ENCODE results near the gene C1QTNF3. TPM values are rescaled to one million over a fixed set of nuclear protein-coding genes. Genes with fewer than 3 reads are reported as not detected.

Gene C1QTNF3
- total RNA-seq, 4 donors from 2014 or later: 6.6 to 13.3 (median 7.6) TPM

DNA sequence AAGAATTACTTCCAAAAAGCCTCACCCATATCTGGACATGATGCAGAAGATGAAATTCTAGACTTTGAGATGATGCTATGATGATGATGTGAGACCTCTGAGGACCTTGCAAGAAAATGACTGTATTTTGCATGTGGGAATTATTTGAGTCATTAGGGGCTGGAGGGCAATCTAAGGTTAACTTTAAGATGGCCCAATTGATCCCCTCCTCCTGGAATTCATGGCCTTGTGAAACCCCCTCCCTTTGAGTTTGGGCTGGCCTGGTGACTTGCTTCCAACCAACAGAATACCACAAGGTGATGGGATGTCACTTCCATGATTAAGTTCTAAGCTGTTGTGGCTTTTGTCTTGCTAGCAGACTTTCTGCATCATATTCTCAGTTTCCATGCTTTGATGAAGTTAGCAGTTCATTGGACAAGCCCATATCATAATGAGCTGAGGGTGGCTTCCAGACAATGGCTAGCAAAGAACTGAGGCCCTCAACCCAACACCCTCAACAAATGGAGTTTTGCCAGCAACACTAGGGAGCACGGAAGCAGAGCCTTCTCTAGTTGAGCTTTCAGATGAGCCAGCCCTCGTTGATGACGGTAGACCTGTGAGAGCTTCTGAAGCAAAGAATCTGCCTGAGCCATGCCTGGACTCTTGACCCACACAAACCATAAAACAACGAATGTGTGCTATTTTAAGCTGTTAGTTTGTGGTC is 27.7 kb downstream of the C1QTNF3 start:
- peaks cover 0 to 52% (median 12%) of the 10 kb centered on the region in 4 donors for H3K4me1 ChIP-seq
- in situ Hi-C loops (cut with MboI; ENCODE audit: low pct_ligation_motif_present in 1 of 4, low pct_unique_long_range_greater_than_20kb in 1 of 4, low sequenced_read_pairs in 3 of 4) (loop anchor here in 3 of 4 donors (25.0 kb wide), 2 partner anchors 447 to 897 kb away; partner anchors contain the start of genes BRIX1 (in 2 of the 3) and RAD1 (in 2 of the 3)), intact Hi-C loops (cut with DNase I; ENCODE audit: low total_unique reads) (no loop called here)
- no peak overlapping the region for H3K4me3 ChIP-seq
- DNase-seq: peak; percentile 36
- 20 to 52% methylated on average over 1 to 4 of the region's 4 CpGs for WGBS, 2 donors (ENCODE audit: low coverage in 1 of 2)
- H3K27me3 ChIP-seq: no peaks in the 10 kb centered on the region
- H3K27ac ChIP-seq: peak overlapping the region in 3 of 4 donors; percentile 11 to 45 (median 24)
- no peaks in the 10 kb centered on the region for H3K36me3 ChIP-seq
- TF ChIP-seq, protein P1, sequence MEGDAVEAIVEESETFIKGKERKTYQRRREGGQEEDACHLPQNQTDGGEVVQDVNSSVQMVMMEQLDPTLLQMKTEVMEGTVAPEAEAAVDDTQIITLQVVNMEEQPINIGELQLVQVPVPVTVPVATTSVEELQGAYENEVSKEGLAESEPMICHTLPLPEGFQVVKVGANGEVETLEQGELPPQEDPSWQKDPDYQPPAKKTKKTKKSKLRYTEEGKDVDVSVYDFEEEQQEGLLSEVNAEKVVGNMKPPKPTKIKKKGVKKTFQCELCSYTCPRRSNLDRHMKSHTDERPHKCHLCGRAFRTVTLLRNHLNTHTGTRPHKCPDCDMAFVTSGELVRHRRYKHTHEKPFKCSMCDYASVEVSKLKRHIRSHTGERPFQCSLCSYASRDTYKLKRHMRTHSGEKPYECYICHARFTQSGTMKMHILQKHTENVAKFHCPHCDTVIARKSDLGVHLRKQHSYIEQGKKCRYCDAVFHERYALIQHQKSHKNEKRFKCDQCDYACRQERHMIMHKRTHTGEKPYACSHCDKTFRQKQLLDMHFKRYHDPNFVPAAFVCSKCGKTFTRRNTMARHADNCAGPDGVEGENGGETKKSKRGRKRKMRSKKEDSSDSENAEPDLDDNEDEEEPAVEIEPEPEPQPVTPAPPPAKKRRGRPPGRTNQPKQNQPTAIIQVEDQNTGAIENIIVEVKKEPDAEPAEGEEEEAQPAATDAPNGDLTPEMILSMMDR (IDR thresholded peaks at IDR 0.05): no peak
- no peak for TF ChIP-seq POLR2AphosphoS5 (IDR thresholded peaks at IDR 0.05)
- no peak for TF ChIP-seq EP300 (IDR thresholded peaks at IDR 0.05; ENCODE audit: low read depth)
- TF ChIP-seq POLR2A (IDR thresholded peaks at IDR 0.05): no peak
- H3K9me3 ChIP-seq: no peaks in the 10 kb centered on the region

DNA sequence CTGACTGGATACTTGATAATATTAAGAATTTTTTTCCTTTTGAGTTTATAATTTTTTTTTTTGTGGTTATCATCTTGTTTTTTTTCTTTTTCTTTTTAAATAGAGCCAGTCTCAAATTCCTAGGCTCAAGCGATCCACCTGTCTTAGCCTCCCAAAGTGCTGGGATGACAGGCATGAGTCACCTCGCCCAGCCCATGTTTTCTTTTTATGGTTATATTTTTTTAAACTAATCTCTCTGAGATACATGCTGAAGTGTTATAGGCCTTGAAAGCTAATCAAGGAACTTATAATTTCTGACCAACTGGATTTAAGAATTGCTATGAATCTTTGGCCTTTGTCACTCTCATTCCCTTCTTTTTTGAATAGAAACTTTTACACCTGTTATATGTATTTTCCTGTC is 28.4 kb downstream of the C1QTNF3 start:
- Histone ChIP-seq H3K4me1 (peaks cover 0 to 58% (median 15%) of the 10 kb centered on the region in 4 donors), H3K4me3 (no peak overlapping the region), H3K27me3 (no peaks in the 10 kb centered on the region), H3K9me3 (no peaks in the 10 kb centered on the region), H3K36me3 (no peaks in the 10 kb centered on the region), H3K27ac (peak overlapping the region in 3 of 4 donors; percentile 11 to 45 (median 24))
- WGBS, 2 donors (ENCODE audit: low coverage in 1 of 2): 50 to 61% methylated on average over 2 of the region's 2 CpGs
- in situ Hi-C loops (cut with MboI; ENCODE audit: low pct_ligation_motif_present in 1 of 4, low pct_unique_long_range_greater_than_20kb in 1 of 4, low sequenced_read_pairs in 3 of 4) (loop anchor here in 3 of 4 donors (25.0 kb wide), 2 partner anchors 448 to 898 kb away; partner anchors contain the start of genes BRIX1 (in 2 of the 3) and RAD1 (in 2 of the 3)), intact Hi-C loops (cut with DNase I; ENCODE audit: low total_unique reads) (no loop called here)
- no peak for TF ChIP-seq POLR2A (IDR thresholded peaks at IDR 0.05)
- TF ChIP-seq EP300 (IDR thresholded peaks at IDR 0.05; ENCODE audit: low read depth): no peak
- TF ChIP-seq POLR2AphosphoS5 (IDR thresholded peaks at IDR 0.05): no peak
- TF ChIP-seq, protein P1 (IDR thresholded peaks at IDR 0.05): no peak
- DNase-seq: peak; percentile 35

DNA sequence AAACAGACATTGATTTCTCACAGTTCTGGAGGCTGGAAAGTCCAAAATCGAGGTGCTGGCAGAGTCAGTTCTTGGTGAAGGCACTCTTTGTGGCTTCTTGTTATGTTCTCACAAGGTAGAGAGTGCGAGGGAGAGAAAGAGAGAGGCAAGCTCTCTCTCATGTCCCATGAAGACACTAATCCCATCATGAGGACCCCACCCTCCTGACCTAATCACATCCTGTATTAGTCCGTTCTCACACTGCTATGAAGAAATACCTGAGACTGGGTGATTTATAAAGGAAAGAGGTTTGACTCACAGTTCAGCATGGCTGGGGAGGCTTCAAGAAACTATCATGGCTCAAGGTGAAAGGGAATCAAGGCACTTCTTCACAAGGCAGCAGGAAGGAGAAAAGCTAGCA is 29.5 kb downstream of the C1QTNF3 start:
- in situ Hi-C loops (cut with MboI; ENCODE audit: low pct_ligation_motif_present in 1 of 4, low pct_unique_long_range_greater_than_20kb in 1 of 4, low sequenced_read_pairs in 3 of 4) (loop anchor here in 3 of 4 donors (25.0 kb wide), 2 partner anchors 449 to 899 kb away; partner anchors contain the start of genes BRIX1 (in 2 of the 3) and RAD1 (in 2 of the 3)), intact Hi-C loops (cut with DNase I; ENCODE audit: low total_unique reads) (no loop called here)
- Histone ChIP-seq H3K36me3 (no peaks in the 10 kb centered on the region), H3K27ac (no peak overlapping the region), H3K4me3 (no peak overlapping the region), H3K4me1 (peaks cover 0 to 69% (median 26%) of the 10 kb centered on the region in 4 donors), H3K27me3 (no peaks in the 10 kb centered on the region), H3K9me3 (no peaks in the 10 kb centered on the region)
- no peak for TF ChIP-seq EP300 (IDR thresholded peaks at IDR 0.05; ENCODE audit: low read depth)
- TF ChIP-seq POLR2AphosphoS5 (IDR thresholded peaks at IDR 0.05): no peak
- TF ChIP-seq POLR2A (IDR thresholded peaks at IDR 0.05): no peak
- TF ChIP-seq, protein P1 (IDR thresholded peaks at IDR 0.05): no peak
- DNase-seq: no peak
- WGBS, 2 donors (ENCODE audit: low coverage in 1 of 2): 91% methylated on average over 3 of the region's 3 CpGs; no CpG with 5 or more reads in 1 of the 2 donors

DNA sequence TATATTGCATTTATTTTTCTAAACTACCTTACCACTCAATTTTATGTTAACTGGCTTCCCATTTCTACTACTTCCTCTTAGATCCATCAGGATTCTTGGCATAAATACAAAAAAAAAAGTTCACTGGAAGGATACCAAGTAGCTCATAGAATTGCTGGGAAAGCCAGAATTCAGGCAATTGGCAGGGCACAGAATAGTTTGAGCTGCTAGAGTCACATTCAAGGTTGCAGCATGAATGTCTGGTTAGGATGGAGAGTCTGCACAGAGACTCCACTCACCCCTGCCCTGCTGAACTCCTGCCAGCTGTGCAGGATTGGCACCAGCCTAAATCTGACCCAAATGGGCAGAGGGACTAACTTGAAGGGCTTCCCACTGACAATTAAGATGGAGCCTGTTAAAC is 30.2 kb downstream of the C1QTNF3 start:
- peaks cover 0 to 70% (median 27%) of the 10 kb centered on the region in 4 donors for H3K4me1 ChIP-seq
- no peaks in the 10 kb centered on the region for H3K36me3 ChIP-seq
- no peak overlapping the region for H3K4me3 ChIP-seq
- TF ChIP-seq EP300 (IDR thresholded peaks at IDR 0.05; ENCODE audit: low read depth) (no peak), POLR2A (IDR thresholded peaks at IDR 0.05) (no peak), POLR2AphosphoS5 (IDR thresholded peaks at IDR 0.05) (no peak)
- TF ChIP-seq, protein P1 (IDR thresholded peaks at IDR 0.05): no peak
- in situ Hi-C loops (cut with MboI; ENCODE audit: low pct_ligation_motif_present in 1 of 4, low pct_unique_long_range_greater_than_20kb in 1 of 4, low sequenced_read_pairs in 3 of 4): loop anchor here in 3 of 4 donors (25.0 kb wide), 2 partner anchors 450 to 900 kb away; partner anchors contain the start of genes BRIX1 (in 2 of the 3) and RAD1 (in 2 of the 3)
- no peaks in the 10 kb centered on the region for H3K9me3 ChIP-seq
- no peaks in the 10 kb centered on the region for H3K27me3 ChIP-seq
- intact Hi-C loops (cut with DNase I; ENCODE audit: low total_unique reads): no loop called here
- no peak overlapping the region for H3K27ac ChIP-seq
- DNase-seq: no peak

All from transverse colon (tissue), 4 donors.